Liver (tissue), 9 donors: ENCODE data around the gene ZNF354C. TPM values are rescaled to one million over a fixed set of nuclear protein-coding genes. Genes with fewer than 3 reads are reported as not detected.
A peak's percentile ranks its signal among the peaks of the same experiment; 100 is the strongest.

Source experiments
- DNase-seq: peaks from one replicate; pipeline ENCODE4 v3.0.0-alpha.2; 2017; ENCODE audit warnings: low spot score
- H3K27ac ChIP-seq, 2 donors: one replicate each; pipeline ENCODE4 v1.7.0; 2013; ENCODE audit warnings: inconsistent platforms in 2 of 2, low read length in 2 of 2, control low read depth in 1 of 2, low read depth in 1 of 2, mild to moderate bottlenecking in 1 of 2
- H3K27me3 ChIP-seq, 4 donors: one replicate each; pipeline versions ENCODE4 v1.6.1 to v1.7.0; 2013; ENCODE audit warnings: low read length in 3 of 4, inconsistent platforms in 1 of 4, mild to moderate bottlenecking in 1 of 4, moderate library complexity in 1 of 4; ENCODE audit not compliant: control insufficient read depth in 4 of 4, insufficient read depth in 4 of 4
- H3K36me3 ChIP-seq, 4 donors: one replicate each; pipeline versions ENCODE4 v1.6.1 to v1.7.0; 2013; ENCODE audit warnings: low read length in 3 of 4, mild to moderate bottlenecking in 3 of 4, low read depth in 1 of 4, moderate library complexity in 1 of 4; ENCODE audit not compliant: control insufficient read depth in 4 of 4, insufficient read depth in 3 of 4
- H3K4me1 ChIP-seq, 4 donors: one replicate each; pipeline versions ENCODE4 v1.6.1 to v1.7.0; 2013; ENCODE audit warnings: low read length in 3 of 4, mild to moderate bottlenecking in 3 of 4, moderate library complexity in 1 of 4; ENCODE audit not compliant: control insufficient read depth in 4 of 4, insufficient read depth in 4 of 4
- H3K4me3 ChIP-seq, 3 donors: one replicate each; pipeline versions ENCODE4 v1.6.1 to v1.7.0; 2013; ENCODE audit warnings: low read length in 3 of 3, control low read depth in 1 of 3, low read depth in 1 of 3, mild to moderate bottlenecking in 1 of 3
- H3K9ac ChIP-seq, 2 donors: one replicate each; pipeline ENCODE4 v1.7.0; 2013; ENCODE audit warnings: low read length in 2 of 2, mild to moderate bottlenecking in 2 of 2, moderate library complexity in 2 of 2, control low read depth in 1 of 2, low read depth in 1 of 2
- H3K9me3 ChIP-seq, 4 donors: one replicate each; pipeline versions ENCODE4 v1.6.1 to v1.7.0; 2013; ENCODE audit warnings: low read length in 3 of 4; ENCODE audit not compliant: control insufficient read depth in 4 of 4
- EGR1 ChIP-seq, 2 donors: IDR thresholded peaks; 2 replicates each; pipeline ENCODE4 v1.6.1; 2016 to 2018; ENCODE audit warnings: antibody characterized with exemption in 2 of 2, low read depth in 2 of 2
- FOXA1 ChIP-seq: IDR thresholded peaks from 2 replicates; pipeline ENCODE4 v1.6.1; 2016; ENCODE audit warnings: antibody characterized with exemption
- FOXA2 ChIP-seq: IDR thresholded peaks from 2 replicates; pipeline ENCODE4 v1.6.1; 2016; ENCODE audit warnings: antibody characterized with exemption
- GABPA ChIP-seq, 2 donors: IDR thresholded peaks in 1 of 2; conservative IDR thresholded peaks in 1 of 2; 2 replicates each; pipeline ENCODE4 v1.6.1; 2016; ENCODE audit warnings: antibody characterized with exemption in 2 of 2, mild to moderate bottlenecking in 1 of 2, moderate library complexity in 1 of 2
- HNF4A ChIP-seq, 2 donors: conservative IDR thresholded peaks; 2 replicates each; pipeline ENCODE4 v1.6.1; 2016; ENCODE audit warnings: antibody characterized with exemption in 2 of 2, mild to moderate bottlenecking in 2 of 2
- HNF4G ChIP-seq: IDR thresholded peaks from 2 replicates; pipeline ENCODE4 v1.6.1; 2016; ENCODE audit warnings: antibody characterized with exemption
- JUND ChIP-seq, 2 donors: IDR thresholded peaks; 2 replicates each; pipeline ENCODE4 v1.6.1; 2016; ENCODE audit warnings: antibody characterized with exemption in 2 of 2
- MAX ChIP-seq: IDR thresholded peaks from 2 replicates; pipeline ENCODE4 v1.6.1; 2016; ENCODE audit warnings: antibody characterized with exemption
- NR2F2 ChIP-seq: IDR thresholded peaks from 2 replicates; pipeline ENCODE4 v1.6.1; 2016; ENCODE audit warnings: antibody characterized with exemption
- RAD21 ChIP-seq, 2 donors: IDR thresholded peaks; 2 replicates each; pipeline ENCODE4 v1.6.1; 2016; ENCODE audit warnings: antibody characterized with exemption in 2 of 2, mild to moderate bottlenecking in 2 of 2
- RXRA ChIP-seq, 2 donors: IDR thresholded peaks; 2 replicates each; pipeline ENCODE4 v1.6.1; 2017 to 2018; ENCODE audit warnings: antibody characterized with exemption in 2 of 2, mild to moderate bottlenecking in 1 of 2
- SP1 ChIP-seq: IDR thresholded peaks from 2 replicates; pipeline ENCODE4 v1.6.1; 2018; ENCODE audit warnings: antibody characterized with exemption, mild to moderate bottlenecking
- TAF1 ChIP-seq: conservative IDR thresholded peaks from 2 replicates; pipeline ENCODE4 v1.6.1; 2016; ENCODE audit warnings: antibody characterized with exemption, mild to moderate bottlenecking
- YY1 ChIP-seq: IDR thresholded peaks from 2 replicates; pipeline ENCODE4 v1.6.1; 2016; ENCODE audit warnings: antibody characterized with exemption, mild to moderate bottlenecking
- ZBTB33 ChIP-seq: IDR thresholded peaks from 2 replicates; pipeline ENCODE4 v1.6.1; 2016; ENCODE audit warnings: antibody characterized with exemption
- WGBS: extraction: QIAGEN DNeasy Blood & Tissue Kit; methylation state at CpG from one replicate; pipeline ENCODE4 v1.1.7; 2013; 5-methylcytosine and 5-hydroxymethylcytosine counted together
- polyA plus RNA-seq, 2 donors: library from polyadenylated mRNA; stranded (reverse) in 1 of 2; unstranded in 1 of 2; fragments of 200-250 nt in 1 of 2; fragments of >200 nt in 1 of 2; fragmentation: Nextera tagmentation in 1 of 2; extraction: Ambion mirVana in 1 of 2; gene quantifications; one replicate each; pipeline versions ENCODE4 v1.2.1 to v1.2.3, GENCODE V29; 2013 to 2015
- total RNA-seq, 2 donors: library from RNA; depleted of rRNA; stranded (reverse); fragments of >200 nt; gene quantifications; one replicate each; pipeline ENCODE4 v1.2.3, GENCODE V29; 2014
- TF ChIP-seq, protein P1 (sequence below): IDR thresholded peaks from 2 replicates; pipeline ENCODE4 v1.6.1; 2016; ENCODE audit warnings: antibody characterized with exemption
- TF ChIP-seq, protein P2 (sequence below): IDR thresholded peaks from 2 replicates; pipeline ENCODE4 v1.6.1; 2016; ENCODE audit warnings: antibody characterized with exemption, mild to moderate bottlenecking
- TF ChIP-seq, protein P3 (sequence below): fragments of 150-350 bp; IDR thresholded peaks from 2 replicates; pipeline ENCODE4 v1.5.1; 2017; ENCODE audit warnings: improper control_type of control experiment, low read depth, low read length; ENCODE audit not compliant: missing input control
- donor health status: healthy.
- donor health status: healthy.
- donor health status: healthy.
- donor health status: healthy.
- donor health status: healthy.

ZNF354C gene
- total and polyA plus RNA-seq, 4 donors, result 0.49 to 2.8 (median 1.6) TPM

DNA sequence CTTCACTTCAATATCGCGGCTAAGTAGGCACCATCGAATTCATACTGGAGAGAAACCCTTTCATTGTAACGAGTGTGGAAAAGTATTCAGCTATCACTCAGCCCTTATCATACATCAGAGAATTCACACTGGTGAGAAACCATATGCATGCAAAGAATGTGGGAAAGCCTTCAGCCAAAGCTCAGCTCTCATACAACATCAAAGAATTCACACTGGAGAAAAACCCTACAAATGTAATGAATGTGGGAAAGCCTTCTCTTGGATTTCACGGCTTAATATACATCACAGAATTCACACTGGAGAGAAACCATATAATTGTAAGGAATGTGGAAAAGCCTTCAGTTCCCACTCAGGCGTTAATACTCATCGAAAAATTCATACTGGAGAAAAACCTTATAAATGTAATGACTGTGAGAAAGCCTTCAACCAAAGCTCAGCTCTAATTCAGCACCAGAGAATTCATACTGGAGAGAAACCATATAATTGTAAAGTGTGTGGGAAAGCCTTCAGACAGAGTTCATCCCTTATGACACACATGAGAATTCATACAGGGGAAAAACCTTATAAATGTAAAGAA, 27.1 kb upstream of the ZNF354C start:
- no peak for DNase-seq
- no peaks in the 10 kb centered on the region for H3K4me1 ChIP-seq
- no peaks in the 10 kb centered on the region for H3K27me3 ChIP-seq
- H3K4me3 ChIP-seq, result peak overlapping the region in 2 of 3 donors; percentile 49 to 59
- peaks cover 50 to 91% (median 71%) of the 10 kb centered on the region in 4 donors for H3K9me3 ChIP-seq
- no peak overlapping the region for H3K27ac ChIP-seq
- TF ChIP-seq TAF1 (no peak), NR2F2 (no peak), EGR1 (IDR thresholded peaks at IDR 0.05; ENCODE audit: low read depth in 2 of 2) (no peak), RAD21 (IDR thresholded peaks at IDR 0.05) (no peak), JUND (IDR thresholded peaks at IDR 0.05) (no peak), FOXA2 (no peak), HNF4G (no peak), FOXA1 (no peak), ZBTB33 (no peak), HNF4A (conservative IDR thresholded peaks at IDR 0.05) (no peak), MAX (no peak), YY1 (no peak), SP1 (no peak), GABPA (IDR thresholded peaks at IDR 0.05 in 1 of 2, conservative IDR thresholded peaks at IDR 0.05 in 1 of 2) (no peak), RXRA (IDR thresholded peaks at IDR 0.05) (no peak)
- TF ChIP-seq, protein P1, sequence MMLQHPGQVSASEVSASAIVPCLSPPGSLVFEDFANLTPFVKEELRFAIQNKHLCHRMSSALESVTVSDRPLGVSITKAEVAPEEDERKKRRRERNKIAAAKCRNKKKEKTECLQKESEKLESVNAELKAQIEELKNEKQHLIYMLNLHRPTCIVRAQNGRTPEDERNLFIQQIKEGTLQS, result no peak
- TF ChIP-seq, protein P2, sequence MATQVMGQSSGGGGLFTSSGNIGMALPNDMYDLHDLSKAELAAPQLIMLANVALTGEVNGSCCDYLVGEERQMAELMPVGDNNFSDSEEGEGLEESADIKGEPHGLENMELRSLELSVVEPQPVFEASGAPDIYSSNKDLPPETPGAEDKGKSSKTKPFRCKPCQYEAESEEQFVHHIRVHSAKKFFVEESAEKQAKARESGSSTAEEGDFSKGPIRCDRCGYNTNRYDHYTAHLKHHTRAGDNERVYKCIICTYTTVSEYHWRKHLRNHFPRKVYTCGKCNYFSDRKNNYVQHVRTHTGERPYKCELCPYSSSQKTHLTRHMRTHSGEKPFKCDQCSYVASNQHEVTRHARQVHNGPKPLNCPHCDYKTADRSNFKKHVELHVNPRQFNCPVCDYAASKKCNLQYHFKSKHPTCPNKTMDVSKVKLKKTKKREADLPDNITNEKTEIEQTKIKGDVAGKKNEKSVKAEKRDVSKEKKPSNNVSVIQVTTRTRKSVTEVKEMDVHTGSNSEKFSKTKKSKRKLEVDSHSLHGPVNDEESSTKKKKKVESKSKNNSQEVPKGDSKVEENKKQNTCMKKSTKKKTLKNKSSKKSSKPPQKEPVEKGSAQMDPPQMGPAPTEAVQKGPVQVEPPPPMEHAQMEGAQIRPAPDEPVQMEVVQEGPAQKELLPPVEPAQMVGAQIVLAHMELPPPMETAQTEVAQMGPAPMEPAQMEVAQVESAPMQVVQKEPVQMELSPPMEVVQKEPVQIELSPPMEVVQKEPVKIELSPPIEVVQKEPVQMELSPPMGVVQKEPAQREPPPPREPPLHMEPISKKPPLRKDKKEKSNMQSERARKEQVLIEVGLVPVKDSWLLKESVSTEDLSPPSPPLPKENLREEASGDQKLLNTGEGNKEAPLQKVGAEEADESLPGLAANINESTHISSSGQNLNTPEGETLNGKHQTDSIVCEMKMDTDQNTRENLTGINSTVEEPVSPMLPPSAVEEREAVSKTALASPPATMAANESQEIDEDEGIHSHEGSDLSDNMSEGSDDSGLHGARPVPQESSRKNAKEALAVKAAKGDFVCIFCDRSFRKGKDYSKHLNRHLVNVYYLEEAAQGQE, result no peak
- TF ChIP-seq, protein P3, sequence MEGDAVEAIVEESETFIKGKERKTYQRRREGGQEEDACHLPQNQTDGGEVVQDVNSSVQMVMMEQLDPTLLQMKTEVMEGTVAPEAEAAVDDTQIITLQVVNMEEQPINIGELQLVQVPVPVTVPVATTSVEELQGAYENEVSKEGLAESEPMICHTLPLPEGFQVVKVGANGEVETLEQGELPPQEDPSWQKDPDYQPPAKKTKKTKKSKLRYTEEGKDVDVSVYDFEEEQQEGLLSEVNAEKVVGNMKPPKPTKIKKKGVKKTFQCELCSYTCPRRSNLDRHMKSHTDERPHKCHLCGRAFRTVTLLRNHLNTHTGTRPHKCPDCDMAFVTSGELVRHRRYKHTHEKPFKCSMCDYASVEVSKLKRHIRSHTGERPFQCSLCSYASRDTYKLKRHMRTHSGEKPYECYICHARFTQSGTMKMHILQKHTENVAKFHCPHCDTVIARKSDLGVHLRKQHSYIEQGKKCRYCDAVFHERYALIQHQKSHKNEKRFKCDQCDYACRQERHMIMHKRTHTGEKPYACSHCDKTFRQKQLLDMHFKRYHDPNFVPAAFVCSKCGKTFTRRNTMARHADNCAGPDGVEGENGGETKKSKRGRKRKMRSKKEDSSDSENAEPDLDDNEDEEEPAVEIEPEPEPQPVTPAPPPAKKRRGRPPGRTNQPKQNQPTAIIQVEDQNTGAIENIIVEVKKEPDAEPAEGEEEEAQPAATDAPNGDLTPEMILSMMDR, result no peak
- 96% methylated on average over 7 of the region's 7 CpGs for WGBS
- H3K36me3 ChIP-seq, result peaks cover 5 to 53% (median 51%) of the 10 kb centered on the region in 4 donors
- no peak overlapping the region for H3K9ac ChIP-seq
